GM08714 (cell line): ENCODE measurements around the gene ARTN.

Source experiments
- H3K4me3 ChIP-seq: fragments of 200-500 bp; sonication (Bioruptor generic); 2 replicates; pipeline ENCODE4 v1.5.1; 2014; ENCODE audit warnings: mild to moderate bottlenecking, low read length, inconsistent platforms
- ZNF274 ChIP-seq: IDR thresholded peaks from 2 replicates; pipeline ENCODE4 v1.6.1; 2012; ENCODE audit warnings: mild to moderate bottlenecking, low read depth, low read length

The ARTN gene

DNA sequence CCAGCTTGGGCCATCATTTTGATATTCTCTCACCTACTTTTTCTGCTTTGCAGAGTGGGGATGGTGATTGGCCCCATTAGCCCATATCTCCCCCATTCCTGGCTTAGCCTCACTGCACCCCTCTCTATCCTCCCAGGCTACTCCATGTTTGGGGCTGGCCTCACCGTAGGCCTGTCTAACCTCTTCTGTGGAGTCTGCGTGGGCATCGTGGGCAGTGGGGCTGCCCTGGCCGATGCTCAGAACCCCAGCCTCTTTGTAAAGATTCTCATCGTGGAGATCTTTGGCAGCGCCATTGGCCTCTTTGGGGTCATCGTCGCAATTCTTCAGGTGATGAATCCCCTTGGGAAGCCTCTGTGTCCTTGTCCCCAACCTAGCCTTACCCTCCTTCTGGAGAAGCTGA lies 43.3 kb downstream of the ARTN start:
- H3K4me3 ChIP-seq: no peak overlapping the region
- TF ChIP-seq ZNF274: no peak

- no peak for TF ChIP-seq ZNF274
- no peak overlapping the region for H3K4me3 ChIP-seq
Observed at GRCh38 chr1:43977376-43978263, 44.0 kb downstream of the ARTN start.

- no peak overlapping the region for H3K4me3 ChIP-seq
Observed at GRCh38 chr1:43978264-43978550, 44.6 kb downstream of the ARTN start.

GRCh38 chr1:43978551-43979260 lies 45.1 kb downstream of the ARTN start, which contains the start of gene B4GALT2:
Gene B4GALT2, plus strand, starts transcription at chr1:43979210. Its CDS starts 1,951 bp downstream, at chr1:43981161.
- peak within 1 kb of the TSS; percentile 74 for H3K4me3 ChIP-seq
- TF ChIP-seq ZNF274: no peak

More at GRCh38 chr1:43978264-43978550, 44.6 kb downstream of the ARTN start:
- TF ChIP-seq ZNF274: no peak

- TF ChIP-seq ZNF274: no peak
- peak overlapping the region; percentile 62 for H3K4me3 ChIP-seq
Observed at GRCh38 chr1:43979261-43979527, 45.6 kb downstream of the ARTN start.

DNA sequence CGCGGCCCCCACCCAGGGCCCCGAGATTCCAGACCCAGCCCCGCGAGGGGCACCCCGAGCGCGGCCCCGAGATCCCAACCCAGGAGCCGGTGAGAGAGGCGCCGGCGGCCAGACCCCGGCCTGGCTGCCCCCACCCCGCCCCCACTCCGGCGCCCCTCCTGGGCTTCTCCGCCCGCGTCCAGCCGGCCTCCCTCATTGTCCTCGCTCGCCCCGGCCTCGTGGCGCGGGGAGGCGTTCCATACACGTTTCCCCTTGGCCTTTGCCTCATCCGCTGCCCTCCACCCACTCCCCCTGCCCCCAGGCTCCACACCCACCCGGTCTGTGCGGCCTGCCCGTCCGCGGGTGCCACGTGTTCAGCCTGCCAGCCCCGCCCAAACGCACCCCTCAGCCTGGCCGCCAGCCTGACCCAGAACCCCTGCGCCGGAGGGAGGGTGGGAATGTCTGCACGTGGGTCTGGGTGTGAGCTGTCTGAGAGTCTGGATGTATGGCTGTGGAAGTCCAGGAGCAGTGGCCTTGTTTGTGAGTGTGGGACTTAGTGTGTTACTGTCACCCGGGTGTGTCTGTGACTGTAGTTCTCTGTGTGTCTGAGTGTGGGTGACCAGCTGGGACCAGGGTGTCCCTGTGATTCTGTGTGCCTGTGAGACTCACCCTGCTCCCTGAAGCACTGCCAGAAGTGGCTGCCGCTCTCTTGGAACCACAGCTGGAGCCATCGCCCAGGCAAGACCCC lies 46.1 kb downstream of the ARTN start:
- TF ChIP-seq ZNF274: no peak
- H3K4me3 ChIP-seq: peak overlapping the region; percentile 62

- H3K4me3 ChIP-seq: peak overlapping the region; percentile 62; the same call in 1 of the 2 replicates
- no peak for TF ChIP-seq ZNF274
Observed at GRCh38 chr1:43980255-43981134, 46.9 kb downstream of the ARTN start.

- TF ChIP-seq ZNF274: no peak
- no peak overlapping the region; the same call in 1 of the 2 replicates for H3K4me3 ChIP-seq
Observed at GRCh38 chr1:43981135-43981491, 47.5 kb downstream of the ARTN start.

GRCh38 chr1:43981636-43982035 lies 48.0 kb downstream of the ARTN start:
- no peak overlapping the region for H3K4me3 ChIP-seq
- no peak for TF ChIP-seq ZNF274

- TF ChIP-seq ZNF274: no peak
- no peak overlapping the region for H3K4me3 ChIP-seq
Observed at GRCh38 chr1:43982241-43982640, 48.6 kb downstream of the ARTN start.

- TF ChIP-seq ZNF274: no peak
- H3K4me3 ChIP-seq: no peak overlapping the region
Observed at GRCh38 chr1:43982808-43983207, 49.2 kb downstream of the ARTN start.

- no peak for TF ChIP-seq ZNF274
- no peak overlapping the region for H3K4me3 ChIP-seq
Observed at GRCh38 chr1:43983253-43983899, 49.8 kb downstream of the ARTN start.

GRCh38 chr1:43984855-43985254 lies 51.3 kb downstream of the ARTN start:
- H3K4me3 ChIP-seq: no peak overlapping the region
- no peak for TF ChIP-seq ZNF274
